Adrenal gland (tissue), 12 donors: ENCODE measurements around the gene AGBL4. TPM values are rescaled to one million over a fixed set of nuclear protein-coding genes. Genes with fewer than 3 reads are reported as not detected.

ENCODE experiments used
- DNase-seq, 7 donors: peaks; one replicate each; pipeline ENCODE4 v3.0.0-alpha.2; 2019 to 2020
- H3K27ac ChIP-seq, 5 donors: fragments of 200-600 bp; sonication (generic) in 4 of 5; 1 replicate in 3 of 5; 2 replicates in 2 of 5; pipeline versions ENCODE4 v1.5.1 to v1.8.0; 2016 to 2020; ENCODE audit warnings: mild to moderate bottlenecking in 1 of 5
- H3K27me3 ChIP-seq: fragments of 200-600 bp; 2 replicates; pipeline ENCODE4 v1.8.0; 2021
- H3K36me3 ChIP-seq, 2 donors: fragments of 200-600 bp; replicated peaks in 1 of 2; 1 replicate in 1 of 2; 2 replicates in 1 of 2; pipeline versions ENCODE4 v1.5.1 to v1.8.0; 2018 to 2022
- H3K4me1 ChIP-seq, 2 donors: fragments of 200-600 bp; replicated peaks in 1 of 2; 1 replicate in 1 of 2; 2 replicates in 1 of 2; pipeline versions ENCODE4 v1.5.1 to v1.8.0; 2018 to 2021
- H3K4me3 ChIP-seq, 4 donors: fragments of 200-600 bp; sonication (generic) in 3 of 4; one replicate each; pipeline ENCODE4 v1.5.1; 2016 to 2018
- H3K9me3 ChIP-seq, 3 donors: fragments of 200-600 bp; sonication (generic) in 1 of 3; replicated peaks in 1 of 3; 1 replicate in 2 of 3; 2 replicates in 1 of 3; pipeline versions ENCODE4 v1.5.1 to v1.8.0; 2016 to 2021
- CTCF ChIP-seq, 6 experiments: fragments of 450-650 bp in 4 of 6; fragments of 200-600 bp in 2 of 6; sonication (generic) in 1 of 6; IDR thresholded peaks; 1 replicate in 5 of 6; 2 replicates in 1 of 6; pipeline versions ENCODE4 v1.5.1 to v1.8.0; 2016 to 2021; ENCODE audit warnings: antibody characterized with exemption in 6 of 6, mild to moderate bottlenecking in 2 of 6, moderate library complexity in 1 of 6
- POLR2A ChIP-seq, 2 donors: fragments of 450-650 bp; IDR thresholded peaks; one replicate each; pipeline ENCODE4 v1.6.1; 2017; ENCODE audit warnings: antibody characterized with exemption in 2 of 2, mild to moderate bottlenecking in 2 of 2, moderate library complexity in 1 of 2
- WGBS, 4 donors: extraction: QIAGEN DNeasy Blood & Tissue Kit in 2 of 4; methylation state at CpG; one replicate each; pipeline versions ENCODE4 v1.1.5 to v1.1.7; 2013 to 2017; 5-methylcytosine and 5-hydroxymethylcytosine counted together
- intact Hi-C, 2 donors: fragments of 100-400 bp; cut with DNase I; formaldehyde crosslinking; loops; one replicate each; pipeline versions ENCODE4 v1.14.1 to v1.15.0; 2022 to 2023
- polyA plus RNA-seq, 3 donors: library from polyadenylated mRNA; stranded (reverse); fragments of 200-250 nt in 2 of 3; fragments of 350-450 nt in 1 of 3; fragmentation: Illumina TruSeq in 1 of 3; extraction: RNeasy Lipid Tissue Mini Kit (QIAGEN cat#74804) in 1 of 3; gene quantifications; one replicate each; pipeline ENCODE4 v1.2.3, GENCODE V29; 2013 to 2014
- total RNA-seq, 9 donors: library from RNA; depleted of rRNA in 4 of 9; stranded (reverse); fragments of >200 nt in 4 of 9; fragments of 120-200 nt in 1 of 9; fragmentation: NEBNext Ultra II Directional in 1 of 9; extraction: Animal tissue kit (Norgen Biotek cat#: 25700) in 1 of 9; gene quantifications; one replicate each; pipeline versions ENCODE4 v1.1.0 to v1.2.4, GENCODE V29; 2013 to 2023
- donor health status: healthy with polysubstance abuse.
- donor health status: Bipolar disorder and iron deficiency.
- donor health status: DM: yes; HTN: yes; CAD: no.
- donor health status: DM: no; HTN: no; CAD: no.
- donor health status: DM: no; HTN: no; CAD: no.
- donor health status: DM: yes; HTN: yes; CAD: no.

Gene AGBL4
- total and polyA plus RNA-seq, 12 donors, result 0.10 to 1.9 (median 0.80) TPM; not detected in 2

- H3K9me3 ChIP-seq, result no peaks in the 10 kb centered on the region
- intact Hi-C loops, result no loop called here
- H3K27ac ChIP-seq, result no peak overlapping the region
- DNase-seq, result no peak
- no peaks in the 10 kb centered on the region for H3K27me3 ChIP-seq
- H3K36me3 ChIP-seq, result no peaks in the 10 kb centered on the region
- no peak for TF ChIP-seq CTCF (IDR thresholded peaks at IDR 0.05)
- no peak overlapping the region for H3K4me3 ChIP-seq
- H3K4me1 ChIP-seq, result peaks cover 0 to 9% of the 10 kb centered on the region in 2 donors
- WGBS, 4 donors, result 60 to 75% (median 66%) methylated on average over 1 of the region's 1 CpG
Observed at GRCh38 chr1:48600182-48600581, 1423.6 kb downstream of the AGBL4 start.

- Histone ChIP-seq H3K36me3 (no peaks in the 10 kb centered on the region), H3K27ac (no peak overlapping the region), H3K9me3 (no peaks in the 10 kb centered on the region), H3K27me3 (no peaks in the 10 kb centered on the region), H3K4me3 (no peak overlapping the region), H3K4me1 (peaks cover 0 to 9% of the 10 kb centered on the region in 2 donors)
- DNase-seq, result no peak
- TF ChIP-seq POLR2A (IDR thresholded peaks at IDR 0.05), result no peak
- intact Hi-C loops, result no loop called here
Observed at GRCh38 chr1:48597663-48598062, 1426.1 kb downstream of the AGBL4 start.

- Histone ChIP-seq H3K9me3 (no peaks in the 10 kb centered on the region), H3K27me3 (no peaks in the 10 kb centered on the region), H3K27ac (no peak overlapping the region), H3K4me1 (no peaks in the 10 kb centered on the region), H3K36me3 (no peaks in the 10 kb centered on the region), H3K4me3 (no peak overlapping the region)
- DNase-seq, result no peak
- no peak for TF ChIP-seq POLR2A (IDR thresholded peaks at IDR 0.05)
- TF ChIP-seq CTCF (IDR thresholded peaks at IDR 0.05), result no peak
- 82 to 86% (median 84%) methylated on average over 2 of the region's 2 CpGs for WGBS, 4 donors
- intact Hi-C loops, result no loop called here
Observed at GRCh38 chr1:48596046-48596445, 1427.7 kb downstream of the AGBL4 start.

- Histone ChIP-seq H3K27me3 (no peaks in the 10 kb centered on the region), H3K4me1 (no peaks in the 10 kb centered on the region), H3K9me3 (no peaks in the 10 kb centered on the region), H3K36me3 (no peaks in the 10 kb centered on the region), H3K4me3 (no peak overlapping the region), H3K27ac (no peak overlapping the region)
- TF ChIP-seq CTCF (IDR thresholded peaks at IDR 0.05) (no peak), POLR2A (IDR thresholded peaks at IDR 0.05) (no peak)
- DNase-seq, result no peak
- intact Hi-C loops, result no loop called here
- 88 to 100% (median 94%) methylated on average over 5 of the region's 5 CpGs for WGBS, 4 donors
Observed at GRCh38 chr1:48595613-48596012, 1428.1 kb downstream of the AGBL4 start.

- Histone ChIP-seq H3K36me3 (no peaks in the 10 kb centered on the region), H3K27ac (no peak overlapping the region), H3K9me3 (no peaks in the 10 kb centered on the region), H3K4me1 (no peaks in the 10 kb centered on the region), H3K4me3 (no peak overlapping the region), H3K27me3 (no peaks in the 10 kb centered on the region)
- intact Hi-C loops, result no loop called here
- 81 to 86% (median 84%) methylated on average over 1 of the region's 1 CpG for WGBS, 4 donors
- TF ChIP-seq POLR2A (IDR thresholded peaks at IDR 0.05) (no peak), CTCF (IDR thresholded peaks at IDR 0.05) (no peak)
- DNase-seq, result no peak
Observed at GRCh38 chr1:48592330-48592729, 1431.4 kb downstream of the AGBL4 start.
